ENCODE data around the gene TEX12.

The TEX12 gene

GRCh38 chr11:112156956-112157766 is 10.0 kb upstream of the TEX12 start:
- Histone ChIP-seq H3K4me3 (ENCODE audit: low read length) (no peak overlapping the region), H3F3A (ENCODE audit: insufficient read depth, low read length) (no peaks in the 10 kb centered on the region), H3K27me3 (replicated peaks; ENCODE audit: insufficient read depth, low read length) (no peaks in the 10 kb centered on the region), H3K4me1 (ENCODE audit: low read length) (no peaks in the 10 kb centered on the region), H3K9ac (ENCODE audit: low read length) (no peak overlapping the region), H3K27ac (ENCODE audit: low read length) (no peak overlapping the region), H4K20me1 (ENCODE audit: insufficient read depth, low read length) (no peaks in the 10 kb centered on the region), H3K4me2 (ENCODE audit: low read depth, low read length) (no peak overlapping the region), H3K9me3 (replicated peaks; ENCODE audit: insufficient read depth, low read length) (no peaks in the 10 kb centered on the region), H3K79me2 (ENCODE audit: low read length) (no peaks in the 10 kb centered on the region), H3K9me2 (replicated peaks; ENCODE audit: insufficient read depth, low read length) (no peaks in the 10 kb centered on the region), H2AFZ (ENCODE audit: low read length) (no peak overlapping the region), H3K36me3 (replicated peaks; ENCODE audit: insufficient read depth, low read length) (no peaks in the 10 kb centered on the region)
- TF ChIP-seq, protein P1, sequence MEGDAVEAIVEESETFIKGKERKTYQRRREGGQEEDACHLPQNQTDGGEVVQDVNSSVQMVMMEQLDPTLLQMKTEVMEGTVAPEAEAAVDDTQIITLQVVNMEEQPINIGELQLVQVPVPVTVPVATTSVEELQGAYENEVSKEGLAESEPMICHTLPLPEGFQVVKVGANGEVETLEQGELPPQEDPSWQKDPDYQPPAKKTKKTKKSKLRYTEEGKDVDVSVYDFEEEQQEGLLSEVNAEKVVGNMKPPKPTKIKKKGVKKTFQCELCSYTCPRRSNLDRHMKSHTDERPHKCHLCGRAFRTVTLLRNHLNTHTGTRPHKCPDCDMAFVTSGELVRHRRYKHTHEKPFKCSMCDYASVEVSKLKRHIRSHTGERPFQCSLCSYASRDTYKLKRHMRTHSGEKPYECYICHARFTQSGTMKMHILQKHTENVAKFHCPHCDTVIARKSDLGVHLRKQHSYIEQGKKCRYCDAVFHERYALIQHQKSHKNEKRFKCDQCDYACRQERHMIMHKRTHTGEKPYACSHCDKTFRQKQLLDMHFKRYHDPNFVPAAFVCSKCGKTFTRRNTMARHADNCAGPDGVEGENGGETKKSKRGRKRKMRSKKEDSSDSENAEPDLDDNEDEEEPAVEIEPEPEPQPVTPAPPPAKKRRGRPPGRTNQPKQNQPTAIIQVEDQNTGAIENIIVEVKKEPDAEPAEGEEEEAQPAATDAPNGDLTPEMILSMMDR (IDR thresholded peaks at IDR 0.05; ENCODE audit: low read length) = no peak
- TF ChIP-seq EZH2phosphoT487 (IDR thresholded peaks at IDR 0.05; ENCODE audit: low read length) (no peak), EZH2 (optimal IDR thresholded peaks at IDR 0.05; ENCODE audit: low read depth, low read length) (no peak)
- no peak for DNase-seq

- H3K4me3 ChIP-seq (ENCODE audit: low read length) = no peak overlapping the region
- H3F3A ChIP-seq (ENCODE audit: insufficient read depth, low read length) = no peaks in the 10 kb centered on the region
- no peaks in the 10 kb centered on the region for H3K9me3 ChIP-seq (replicated peaks; ENCODE audit: insufficient read depth, low read length)
- H3K27ac ChIP-seq (ENCODE audit: low read length) = no peak overlapping the region
- no peaks in the 10 kb centered on the region for H4K20me1 ChIP-seq (ENCODE audit: insufficient read depth, low read length)
- no peaks in the 10 kb centered on the region for H3K9me2 ChIP-seq (replicated peaks; ENCODE audit: insufficient read depth, low read length)
- H3K9ac ChIP-seq (ENCODE audit: low read length) = no peak overlapping the region
- no peaks in the 10 kb centered on the region for H3K36me3 ChIP-seq (replicated peaks; ENCODE audit: insufficient read depth, low read length)
- H2AFZ ChIP-seq (ENCODE audit: low read length) = no peak overlapping the region
- H3K4me1 ChIP-seq (ENCODE audit: low read length) = no peaks in the 10 kb centered on the region
- TF ChIP-seq, protein P1 (IDR thresholded peaks at IDR 0.05; ENCODE audit: low read length) = no peak
- TF ChIP-seq EZH2phosphoT487 (IDR thresholded peaks at IDR 0.05; ENCODE audit: low read length) (no peak), EZH2 (optimal IDR thresholded peaks at IDR 0.05; ENCODE audit: low read depth, low read length) (no peak)
- H3K4me2 ChIP-seq (ENCODE audit: low read depth, low read length) = no peak overlapping the region
- no peaks in the 10 kb centered on the region for H3K27me3 ChIP-seq (replicated peaks; ENCODE audit: insufficient read depth, low read length)
- no peaks in the 10 kb centered on the region for H3K79me2 ChIP-seq (ENCODE audit: low read length)
- no peak for DNase-seq
Measured at GRCh38 chr11:112159098-112160065, 7.8 kb upstream of the TEX12 start.

DNA sequence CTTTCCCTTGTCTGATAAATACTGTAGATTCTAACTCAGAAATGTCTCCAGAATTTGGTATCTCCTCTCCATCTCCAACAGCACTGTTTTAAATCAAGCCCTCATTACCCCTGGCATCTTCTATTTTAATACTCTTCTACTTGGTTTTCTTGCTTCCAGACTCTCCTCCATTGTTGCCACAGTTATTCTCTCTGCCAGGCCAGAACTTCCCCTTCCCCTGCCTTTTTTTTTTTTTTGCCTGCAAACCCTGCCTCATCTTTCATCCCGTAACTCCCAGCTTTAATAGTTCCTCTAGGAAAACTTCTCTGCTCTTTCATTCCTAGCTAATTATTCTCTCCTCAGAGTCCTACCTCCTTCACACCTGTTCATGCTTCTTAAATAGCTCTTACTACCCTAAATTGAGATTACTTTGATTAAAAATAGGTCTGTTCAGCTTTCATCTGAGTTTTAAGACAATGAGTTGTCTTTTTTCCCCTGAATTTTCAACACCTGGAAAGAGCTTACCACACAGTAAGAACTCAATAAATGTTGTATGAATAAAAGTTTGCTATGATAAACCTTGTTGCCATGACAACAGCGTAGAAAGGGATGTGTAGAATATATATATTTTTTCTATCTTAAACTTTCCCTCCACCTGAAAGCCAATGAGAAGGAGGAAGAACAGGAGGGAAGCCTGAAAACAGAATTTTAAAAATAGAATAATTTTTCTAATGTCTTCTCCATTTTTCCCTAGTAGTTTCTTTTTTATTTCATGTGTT is 6.9 kb upstream of the TEX12 start:
- H3K4me3 ChIP-seq (ENCODE audit: low read length) = no peak overlapping the region
- H3K9ac ChIP-seq (ENCODE audit: low read length) = no peak overlapping the region
- DNase-seq = no peak
- H3K36me3 ChIP-seq (replicated peaks; ENCODE audit: insufficient read depth, low read length) = no peaks in the 10 kb centered on the region
- H4K20me1 ChIP-seq (ENCODE audit: insufficient read depth, low read length) = no peaks in the 10 kb centered on the region
- no peaks in the 10 kb centered on the region for H3K9me3 ChIP-seq (replicated peaks; ENCODE audit: insufficient read depth, low read length)
- TF ChIP-seq EZH2phosphoT487 (IDR thresholded peaks at IDR 0.05; ENCODE audit: low read length) = no peak
- TF ChIP-seq, protein P1 (IDR thresholded peaks at IDR 0.05; ENCODE audit: low read length) = no peak
- no peak for TF ChIP-seq EZH2 (optimal IDR thresholded peaks at IDR 0.05; ENCODE audit: low read depth, low read length)
- no peak overlapping the region for H2AFZ ChIP-seq (ENCODE audit: low read length)
- H3K79me2 ChIP-seq (ENCODE audit: low read length) = no peaks in the 10 kb centered on the region
- no peaks in the 10 kb centered on the region for H3F3A ChIP-seq (ENCODE audit: insufficient read depth, low read length)
- no peak overlapping the region for H3K4me2 ChIP-seq (ENCODE audit: low read depth, low read length)
- H3K27me3 ChIP-seq (replicated peaks; ENCODE audit: insufficient read depth, low read length) = no peaks in the 10 kb centered on the region
- H3K9me2 ChIP-seq (replicated peaks; ENCODE audit: insufficient read depth, low read length) = no peaks in the 10 kb centered on the region
- no peak overlapping the region for H3K27ac ChIP-seq (ENCODE audit: low read length)
- H3K4me1 ChIP-seq (ENCODE audit: low read length) = no peaks in the 10 kb centered on the region

Measured in MM.1S (cell line).